HG02588 (cell line): ENCODE data around the gene PPP1R1A.
A peak's percentile ranks its signal among the peaks of the same experiment; 100 is the strongest.

ENCODE experiments used
- ATAC-seq: cut with Tn5 transposase; IDR thresholded peaks from one replicate; pipeline ENCODE4 v1.9.1; 2021; ENCODE audit warnings: mild to moderate bottlenecking, moderate library complexity; ENCODE audit not compliant: unreplicated experiment

The PPP1R1A gene

DNA sequence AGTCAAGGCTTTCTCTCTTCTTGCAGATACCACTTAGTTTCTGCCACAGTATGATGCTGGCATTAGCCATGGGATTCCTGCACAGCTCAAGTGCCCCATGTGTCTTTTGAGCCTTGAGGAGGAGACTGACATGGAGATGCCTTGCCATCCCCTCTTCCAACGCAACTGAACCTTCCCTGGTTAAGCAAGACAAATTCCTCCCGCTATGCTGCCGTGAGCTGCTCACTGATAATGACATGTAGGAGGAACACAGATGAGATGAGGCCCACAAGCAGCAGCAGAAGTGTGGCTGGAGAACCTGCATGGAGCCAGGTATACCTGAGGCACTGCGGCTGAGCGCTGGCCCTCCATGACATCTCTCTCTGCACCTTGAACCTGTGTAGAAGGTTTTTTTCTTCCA, 15.4 kb upstream of the PPP1R1A start:
- ATAC-seq = no peak

DNA sequence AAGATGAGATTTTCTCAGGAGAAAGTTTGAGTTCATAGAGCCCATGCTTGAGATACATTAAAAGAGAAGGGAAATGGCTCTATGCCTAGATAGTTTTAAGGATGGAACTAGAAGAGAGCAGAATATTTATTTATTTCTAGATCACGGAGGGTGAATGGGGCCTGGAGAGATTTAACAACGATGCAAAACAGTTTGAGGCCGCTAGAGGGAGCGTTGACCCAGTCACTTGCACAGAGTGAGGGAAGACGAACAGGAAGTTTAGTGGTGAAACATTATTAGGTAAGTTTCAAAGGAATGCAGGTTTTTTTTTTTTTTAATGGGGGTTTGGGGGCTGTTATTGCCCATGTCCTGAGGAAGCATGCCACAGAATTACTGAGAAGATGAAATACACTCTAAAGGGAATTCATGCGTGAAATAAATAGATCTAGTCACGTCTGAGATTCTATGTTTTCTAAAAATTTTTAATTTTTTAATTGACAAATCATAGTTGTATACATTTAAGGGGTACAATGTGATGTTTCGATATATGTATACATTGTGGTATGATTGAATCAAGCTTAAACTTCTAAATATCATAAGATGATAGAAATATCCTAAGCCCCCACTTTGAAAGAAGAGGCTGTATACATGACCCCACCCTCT, 14.8 kb upstream of the PPP1R1A start:
- ATAC-seq = peak; percentile 94

DNA sequence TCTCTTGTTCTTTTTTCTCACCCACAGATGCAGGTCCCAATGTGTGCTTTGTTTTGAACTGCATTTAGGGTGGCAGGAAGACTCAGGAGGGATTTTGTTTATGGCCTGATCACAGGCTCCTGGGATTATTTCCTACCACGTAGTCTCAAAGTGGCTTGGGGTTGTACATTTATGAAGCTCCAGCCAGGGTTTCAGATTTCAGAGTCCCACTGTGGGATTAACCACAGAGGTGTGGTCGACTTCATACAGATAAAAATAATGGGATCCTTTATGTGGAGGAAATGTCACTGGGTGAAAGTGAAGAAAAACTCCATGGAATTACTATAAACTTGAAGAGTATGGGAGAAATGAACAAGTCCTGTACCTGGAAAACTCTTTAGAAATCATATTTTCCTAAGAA, 14.2 kb upstream of the PPP1R1A start:
- ATAC-seq = no peak

DNA sequence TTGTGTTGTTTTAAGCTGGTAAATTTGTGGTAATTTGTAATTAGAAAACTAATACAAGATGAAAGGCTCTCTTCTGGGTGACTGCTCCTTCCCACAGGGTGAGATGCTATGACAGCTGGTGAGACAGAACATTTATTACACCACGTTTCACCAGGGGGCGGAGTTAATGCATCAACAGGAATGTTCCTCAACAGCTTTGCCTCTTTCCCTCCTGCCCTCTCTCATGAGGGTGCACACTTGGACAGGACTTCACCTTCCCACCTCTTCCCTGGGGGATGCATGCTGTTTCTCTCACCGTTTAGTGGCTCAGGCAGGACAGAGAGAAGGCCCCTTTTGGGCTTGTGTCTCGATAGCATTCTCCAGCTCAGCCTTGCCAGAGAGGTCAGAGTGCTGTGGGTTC, 13.4 kb upstream of the PPP1R1A start:
- no peak for ATAC-seq

DNA sequence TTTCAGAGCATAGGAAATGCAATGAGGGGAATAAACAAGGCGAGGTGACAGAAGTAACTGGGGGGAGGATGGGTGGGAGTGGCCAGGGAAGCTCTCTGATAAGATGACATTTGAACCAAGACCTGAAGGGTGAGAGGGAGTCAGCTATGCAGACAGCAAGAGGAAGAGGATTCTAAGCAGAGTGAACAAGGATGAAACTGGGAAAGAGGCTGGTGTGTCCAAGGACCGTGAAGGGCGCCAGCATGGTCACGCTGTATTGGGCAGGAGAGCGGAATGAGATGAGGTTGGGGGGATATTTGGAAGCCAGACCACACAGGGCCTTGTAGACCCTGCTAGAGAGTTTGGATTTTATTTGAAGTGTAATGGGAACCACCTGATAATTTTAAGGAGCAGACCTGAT, 10.5 kb upstream of the PPP1R1A start:
- ATAC-seq = no peak

DNA sequence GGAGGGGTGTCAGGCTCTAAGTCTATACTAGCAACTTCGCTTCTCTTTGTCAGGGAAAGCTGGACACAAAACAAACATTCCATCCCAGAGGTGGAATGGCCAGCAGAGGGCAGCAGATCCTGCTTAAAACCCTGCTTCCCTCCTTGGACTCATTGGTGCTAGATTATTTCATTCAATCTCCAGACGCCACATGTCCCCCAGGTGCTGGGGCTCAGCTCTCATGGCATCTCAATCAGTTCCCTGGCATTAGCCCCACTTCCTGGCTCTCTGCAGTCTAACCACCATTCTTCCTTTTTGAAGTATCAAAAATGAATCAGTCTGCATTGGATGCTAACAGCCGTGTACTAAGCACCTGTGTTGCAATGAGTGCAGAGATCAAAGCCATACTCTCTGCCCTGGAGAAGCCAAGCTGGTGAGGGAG, 8.1 kb upstream of the PPP1R1A start:
- ATAC-seq = no peak

DNA sequence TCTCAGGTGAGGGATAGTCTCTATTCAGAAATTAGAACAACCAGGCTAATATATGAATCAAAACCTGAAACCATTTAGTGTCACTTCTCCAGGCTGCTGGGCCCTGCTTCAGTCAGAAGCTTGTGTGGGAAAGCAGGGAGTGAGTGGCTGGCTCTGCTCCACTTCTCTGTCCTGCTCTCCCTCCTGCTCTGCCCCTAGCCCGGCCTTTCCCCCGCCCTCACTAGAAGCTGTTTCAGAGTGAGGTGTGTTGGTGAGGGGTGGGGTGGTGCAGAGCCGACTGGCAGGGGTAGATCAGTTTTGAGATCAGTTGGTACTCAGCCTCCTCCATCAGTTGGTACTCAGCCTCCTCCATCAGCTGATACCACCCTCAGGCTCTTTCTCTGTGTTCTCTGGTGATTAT, 7.0 kb upstream of the PPP1R1A start:
- no peak for ATAC-seq

DNA sequence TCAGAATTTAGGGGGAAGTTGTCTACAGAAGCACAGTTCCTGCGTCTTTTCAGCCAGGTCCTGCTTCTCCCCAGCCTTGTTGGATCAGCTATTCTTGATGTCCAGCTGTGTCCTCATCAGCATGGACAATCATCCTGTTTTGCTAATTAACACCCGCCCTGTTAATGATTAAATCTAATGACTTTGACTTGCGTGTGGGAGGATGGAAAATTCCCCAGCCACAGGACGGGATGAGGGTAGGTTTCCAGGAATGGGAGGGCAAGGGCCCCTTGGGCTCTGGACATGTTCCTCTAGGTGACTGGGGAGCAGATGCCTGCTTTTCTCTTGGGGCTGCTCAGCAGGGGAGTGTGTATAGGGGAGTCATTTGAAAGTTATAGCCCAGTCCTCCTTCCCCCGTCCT, 5.3 kb upstream of the PPP1R1A start:
- no peak for ATAC-seq

DNA sequence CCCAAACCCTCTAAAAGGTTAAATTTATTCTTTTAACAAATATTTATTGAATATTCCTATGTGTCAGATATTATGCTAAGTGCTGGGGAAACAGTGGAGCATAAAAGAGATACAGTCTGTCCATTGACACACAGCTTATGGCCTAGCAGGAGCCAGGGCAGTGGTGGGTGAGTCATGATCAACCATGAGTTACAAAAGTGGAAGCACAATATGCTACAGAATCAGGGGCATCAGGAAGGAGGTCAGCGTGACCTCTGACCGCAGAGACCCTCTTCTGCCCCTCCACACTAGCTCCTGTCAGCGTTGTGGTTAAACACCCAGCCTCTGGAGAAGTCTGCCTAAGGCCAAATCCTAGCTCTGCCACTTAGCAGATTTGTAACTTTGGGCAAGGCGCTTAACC, 4.7 kb upstream of the PPP1R1A start:
- no peak for ATAC-seq

DNA sequence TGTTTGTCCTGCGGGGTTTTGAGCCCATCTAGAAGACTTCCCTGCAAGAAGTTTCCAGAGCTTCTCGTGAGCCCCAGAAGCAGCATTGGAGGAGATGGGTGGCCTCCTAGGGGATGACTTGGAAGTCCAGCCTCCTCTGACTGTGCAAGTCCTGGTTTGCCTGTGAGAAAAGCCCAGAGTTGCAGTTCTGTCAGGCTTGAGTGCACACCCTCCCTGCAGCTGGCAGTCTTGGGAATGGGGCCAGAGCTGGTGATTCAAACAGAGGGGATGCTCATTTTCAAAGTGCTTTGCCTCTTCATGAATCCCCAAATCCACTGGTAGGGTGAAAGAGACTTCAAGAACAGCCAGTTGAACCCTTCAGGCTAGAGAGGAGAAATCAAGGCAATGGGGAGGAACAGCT, 3.9 kb upstream of the PPP1R1A start:
- no peak for ATAC-seq

DNA sequence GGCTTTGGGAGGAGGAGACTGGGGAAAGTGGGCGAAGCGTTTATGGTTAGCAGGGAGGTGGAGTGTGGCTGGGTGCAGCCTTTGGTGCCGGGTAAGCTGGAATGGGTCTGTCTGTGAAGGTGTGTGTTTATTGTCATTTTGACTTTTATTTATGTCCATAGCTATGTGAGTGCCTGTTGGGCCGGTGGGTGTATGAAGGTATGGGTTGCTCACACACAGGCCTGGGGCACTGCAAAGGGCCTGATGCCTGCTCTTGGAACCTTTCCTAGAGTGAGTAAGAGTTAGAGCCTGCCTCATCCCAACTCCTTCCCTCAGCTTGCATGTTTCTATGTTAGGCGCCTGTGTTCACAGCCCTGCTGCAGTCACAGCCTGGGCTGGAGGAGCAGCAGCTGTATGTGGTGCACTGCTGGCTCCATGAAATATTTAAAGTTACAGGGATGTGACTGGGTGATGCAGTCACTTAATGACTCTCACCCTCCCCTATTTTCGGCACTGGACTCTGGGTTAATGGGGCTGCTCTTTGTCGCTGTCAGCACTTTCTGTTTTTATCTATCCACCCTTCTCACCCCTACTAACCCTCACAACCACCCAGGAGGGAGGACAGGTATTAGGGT, 2.6 kb upstream of the PPP1R1A start:
- no peak for ATAC-seq

DNA sequence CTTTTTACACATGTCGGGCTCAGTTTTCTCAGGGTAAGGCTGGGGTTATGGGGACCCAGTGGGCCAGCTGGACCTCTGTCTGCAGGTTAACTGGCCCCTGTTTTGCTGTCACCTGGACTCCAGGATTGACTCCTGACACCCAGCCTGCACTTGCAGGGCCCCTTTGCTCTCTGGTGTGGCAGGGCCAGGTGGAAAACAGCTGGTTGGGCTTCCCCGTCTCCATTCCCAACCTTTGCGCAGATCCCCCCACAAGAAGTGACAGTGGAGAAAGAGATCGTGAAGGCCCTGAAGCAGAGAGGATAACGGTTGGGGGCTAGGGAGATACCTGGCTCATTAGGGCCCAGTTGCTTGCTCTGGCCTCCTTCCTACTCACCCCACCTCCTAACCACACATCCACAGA, 1.5 kb upstream of the PPP1R1A start:
- ATAC-seq = no peak

DNA sequence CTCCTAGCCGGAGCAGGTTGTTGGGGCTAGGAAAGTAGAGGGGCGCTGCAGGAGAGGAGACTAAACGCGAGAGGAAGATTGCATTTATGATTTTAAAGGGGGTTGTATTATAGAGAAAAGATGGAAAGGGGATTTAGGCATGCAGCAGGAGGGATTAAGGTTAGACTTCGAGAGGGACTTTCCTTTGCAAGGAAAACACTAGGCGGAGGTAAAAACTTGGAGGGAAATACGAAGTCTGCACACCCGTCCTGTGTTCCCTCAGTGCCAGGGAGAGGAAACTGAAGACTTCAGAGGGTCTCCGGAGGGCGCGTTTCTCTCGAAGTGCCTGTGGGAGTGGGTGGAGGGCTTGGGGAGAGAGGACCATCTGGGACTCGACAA, 420 bp upstream of the PPP1R1A start:
- no peak for ATAC-seq

DNA sequence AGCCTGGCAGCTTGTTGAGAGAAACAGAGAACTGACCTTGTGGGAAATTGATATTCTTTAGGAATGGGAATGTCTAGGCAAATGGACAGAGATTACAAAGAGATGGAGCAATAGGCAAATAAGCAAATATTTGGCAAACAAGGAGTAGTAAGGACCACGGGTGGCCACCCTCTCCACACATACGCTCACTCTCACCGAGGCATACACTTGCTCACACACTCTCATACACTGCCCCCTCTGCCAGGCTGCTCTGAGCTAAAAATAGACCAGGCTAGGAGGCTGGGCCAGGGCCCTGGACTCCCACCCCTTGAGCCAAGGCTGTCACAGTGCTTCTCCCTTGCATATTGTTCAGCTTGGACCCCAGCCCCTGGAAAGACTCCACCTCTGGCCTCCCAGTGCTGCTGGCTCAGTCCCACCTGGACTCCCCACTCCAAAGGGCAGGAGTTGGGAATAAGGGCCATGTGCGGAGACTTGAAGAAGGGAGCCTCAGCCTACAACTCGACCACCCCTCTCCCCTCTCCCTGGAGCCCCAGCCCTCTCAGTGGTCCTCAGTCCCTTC, 1.1 kb downstream of the PPP1R1A start:
- ATAC-seq = no peak

DNA sequence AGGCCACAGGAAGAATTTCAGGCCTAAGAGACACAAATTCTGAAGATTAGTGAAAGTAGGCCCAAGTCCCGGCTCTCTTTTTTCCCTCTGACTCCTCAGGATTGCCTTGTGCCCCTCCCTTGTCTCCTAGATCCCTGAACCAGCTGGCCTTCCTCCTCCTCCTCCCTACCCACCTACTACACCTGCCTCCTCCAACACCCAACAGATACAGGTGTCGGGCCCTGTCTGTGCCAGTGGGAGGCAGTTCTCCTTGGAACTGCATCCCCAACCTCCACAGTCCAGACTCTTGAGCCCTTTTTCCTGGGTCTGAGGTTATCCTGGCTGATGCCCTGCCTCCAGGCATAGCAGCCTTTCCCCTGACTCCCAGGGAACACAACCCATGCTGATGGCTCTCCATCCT, 1.8 kb downstream of the PPP1R1A start:
- ATAC-seq = no peak

DNA sequence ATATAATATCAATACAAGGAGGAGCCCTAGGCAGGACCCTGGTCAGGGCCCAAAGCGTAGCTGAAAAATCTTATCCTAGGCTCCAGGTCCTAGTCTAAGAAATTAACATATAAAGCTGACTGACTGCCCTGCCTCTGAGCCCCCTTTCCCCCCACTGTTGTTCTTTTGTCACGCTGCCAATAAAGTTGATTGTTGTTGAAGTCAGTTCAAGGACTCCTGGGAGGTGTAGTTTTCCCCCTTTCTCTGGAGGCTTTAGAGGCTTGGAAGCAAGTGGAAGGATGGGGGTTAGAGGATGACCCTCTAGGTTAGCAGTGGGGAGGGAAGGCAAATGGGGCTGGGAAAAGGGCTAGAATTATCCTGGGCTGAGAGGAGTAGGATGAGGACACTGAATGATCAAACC, 3.2 kb downstream of the PPP1R1A start:
- ATAC-seq = no peak

DNA sequence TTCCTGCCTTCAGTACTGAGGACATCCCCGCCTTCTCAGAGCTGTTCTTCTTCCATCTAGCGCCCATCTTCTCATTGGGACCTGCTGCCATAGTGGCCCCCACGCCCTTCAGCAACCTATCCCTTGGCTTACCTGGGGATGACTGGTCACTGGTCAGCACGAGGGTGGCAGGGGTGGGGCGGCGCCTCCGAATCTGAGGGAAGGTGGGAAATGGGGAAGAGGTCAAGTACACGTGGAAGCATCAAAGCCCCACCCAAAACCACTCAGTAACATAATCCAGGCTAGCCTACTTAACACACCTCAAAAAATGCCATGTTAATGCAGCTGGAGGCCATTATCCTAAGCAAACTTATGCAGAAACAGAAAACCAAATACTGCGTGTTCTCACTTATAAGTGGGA, 4.3 kb downstream of the PPP1R1A start:
- ATAC-seq = no peak

DNA sequence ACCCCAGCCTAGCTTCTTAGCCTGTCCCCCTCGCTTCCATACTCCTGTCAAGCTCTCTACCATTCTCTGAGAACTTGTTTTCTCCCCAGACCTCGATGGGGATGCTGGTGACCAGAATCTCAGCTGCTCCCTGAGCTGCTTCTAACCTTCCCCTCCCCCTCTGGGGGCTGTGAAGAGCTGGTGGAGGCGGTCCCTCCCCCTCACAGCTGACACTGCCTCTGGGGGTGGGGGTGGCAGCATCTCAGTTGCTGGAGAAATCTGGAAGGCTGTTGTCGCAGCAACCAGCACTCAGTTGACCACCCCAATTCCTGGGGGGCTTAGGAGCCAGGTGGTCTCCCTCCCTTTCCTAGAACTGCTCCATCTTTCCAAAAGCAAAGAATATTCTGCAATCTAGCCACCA, 4.7 kb downstream of the PPP1R1A start:
- ATAC-seq = no peak

DNA sequence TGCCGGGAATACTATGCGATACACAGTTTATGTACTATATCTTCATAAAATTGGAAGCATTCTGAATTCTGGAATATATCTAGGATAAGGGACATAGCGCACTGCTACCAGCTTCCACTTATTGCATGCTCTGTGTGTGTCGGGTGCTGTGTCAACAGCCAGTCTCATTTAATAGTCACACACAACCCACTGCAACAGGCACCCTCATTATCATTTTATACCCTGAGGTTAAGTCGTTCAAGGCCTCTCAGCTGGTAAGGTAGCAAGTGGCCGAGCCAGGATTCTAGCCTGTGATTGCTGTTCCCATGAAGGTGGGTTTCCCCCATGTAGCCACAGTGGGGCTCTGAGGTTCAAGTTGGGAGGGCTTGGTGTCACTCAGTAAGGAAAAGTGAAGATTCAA, 7.0 kb downstream of the PPP1R1A start:
- no peak for ATAC-seq

DNA sequence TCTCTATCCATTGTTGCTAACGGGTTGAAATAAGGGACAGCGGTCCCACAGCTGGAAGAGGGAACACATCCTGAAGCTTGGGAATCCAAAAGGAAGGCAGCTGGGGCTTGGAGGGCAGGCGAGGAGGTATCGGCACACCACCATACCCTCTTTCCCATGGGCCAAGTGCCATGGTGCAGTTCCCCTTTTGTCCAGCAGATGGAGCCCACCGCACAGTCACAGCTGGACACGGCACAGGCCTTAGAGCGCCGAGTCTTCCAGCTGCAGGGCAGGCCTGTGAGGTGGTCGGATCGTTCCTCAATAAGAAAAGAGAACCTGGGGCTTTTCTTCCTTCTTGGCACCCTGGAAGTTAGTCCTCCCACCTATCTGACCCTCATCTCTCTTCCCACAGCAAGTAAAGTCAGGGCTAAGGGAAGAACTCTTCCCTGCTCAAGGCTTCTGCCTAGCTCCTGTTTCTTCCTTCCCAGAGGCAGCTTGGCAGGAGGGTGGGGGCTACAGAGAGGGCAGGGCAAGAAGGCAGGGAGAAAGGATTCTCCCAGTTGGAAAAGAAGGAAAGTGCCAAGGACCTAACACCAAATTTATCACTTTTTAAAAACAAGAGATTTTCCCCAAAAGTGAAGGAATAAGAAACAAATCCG, 8.6 kb downstream of the PPP1R1A start:
- peak; percentile 99 for ATAC-seq

DNA sequence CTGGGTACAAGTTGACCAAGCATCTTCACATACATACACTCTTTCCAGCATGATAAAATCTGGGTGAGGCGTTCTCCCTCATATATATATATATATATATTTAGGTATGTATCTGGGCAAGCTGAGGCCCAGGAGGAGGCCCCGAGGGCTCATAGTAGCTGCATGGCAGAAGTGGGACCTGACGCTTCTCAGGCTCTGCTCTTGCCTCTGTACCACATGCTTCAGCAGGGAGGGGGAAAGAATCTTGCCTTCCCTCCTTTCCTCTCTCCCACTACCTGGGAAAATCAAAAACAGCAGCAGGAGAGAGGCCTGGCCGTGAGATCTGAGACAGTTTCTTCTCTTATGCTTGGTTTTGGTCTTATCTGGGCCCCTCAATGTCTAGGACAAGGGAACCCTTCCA, 9.2 kb downstream of the PPP1R1A start:
- no peak for ATAC-seq

DNA sequence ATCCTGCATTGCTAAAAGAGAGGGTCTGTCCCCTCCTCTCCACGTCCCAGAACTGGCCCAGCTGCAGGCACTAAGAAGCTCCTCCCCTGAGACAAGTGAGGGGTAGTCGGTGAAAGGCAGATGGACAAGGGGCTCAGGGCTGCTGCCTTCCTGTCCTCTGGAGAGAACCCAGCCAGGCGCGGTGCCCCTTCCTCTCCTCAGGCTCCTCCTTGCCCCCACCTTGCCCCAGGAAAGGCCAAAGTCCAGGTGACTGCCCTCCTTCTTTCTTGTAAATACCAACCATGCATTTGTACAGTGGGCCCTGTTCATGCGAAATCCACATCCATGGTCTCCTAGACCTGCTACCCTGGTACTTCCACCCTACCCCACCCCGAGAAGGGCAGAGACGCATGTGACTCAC, 9.7 kb downstream of the PPP1R1A start:
- ATAC-seq = no peak
